GM18498 (cell line): ENCODE results near the gene BPHL.
"Not testable (repeated sequence)": the region's sequence is repeated elsewhere in the genome, so short reads cannot be mapped to it uniquely, and the experiment has no call there.

Experiments used
- ATAC-seq: cut with Tn5 transposase; IDR thresholded peaks from one replicate; pipeline ENCODE4 v1.9.1; 2021; ENCODE audit warnings: mild to moderate bottlenecking, moderate library complexity; ENCODE audit not compliant: unreplicated experiment

The BPHL gene

DNA sequence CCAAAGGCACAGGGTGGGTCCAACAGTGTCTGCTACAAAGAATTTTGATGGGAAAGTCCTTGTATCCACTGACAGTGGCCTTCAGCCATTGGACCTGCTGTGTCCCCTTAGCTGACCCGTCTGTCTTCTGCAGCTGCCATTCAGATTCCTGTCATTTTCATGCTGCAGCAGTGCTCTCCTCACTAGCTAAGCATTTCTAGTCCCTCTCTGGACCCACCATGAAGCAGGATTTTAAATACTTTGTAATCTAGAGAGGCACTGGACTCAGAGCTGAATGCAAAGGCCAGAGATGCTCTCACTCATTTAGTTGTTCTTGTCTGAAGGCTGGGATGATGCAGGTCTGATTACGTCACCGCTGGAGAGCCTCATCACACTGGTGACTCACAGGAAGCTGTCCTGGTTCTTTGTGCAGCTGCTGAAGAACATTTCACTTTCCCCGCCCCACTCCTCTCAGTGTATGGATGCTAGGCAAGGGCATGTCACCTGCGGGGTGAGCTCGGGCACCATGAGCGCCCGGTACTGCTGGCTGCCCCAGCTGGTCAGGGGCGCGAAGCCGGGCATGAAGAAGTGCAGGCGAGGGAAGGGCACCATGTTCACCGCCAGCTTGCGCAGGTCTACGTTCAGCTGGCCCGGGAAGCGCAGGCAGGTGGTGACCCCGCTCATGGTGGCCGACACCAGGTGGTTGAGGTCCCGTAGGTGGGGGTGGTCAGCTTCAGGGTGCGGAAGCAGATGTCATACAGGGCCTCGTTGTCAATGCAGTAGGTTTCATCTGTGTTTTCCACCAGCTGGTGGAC is 58.2 kb downstream of the BPHL start:
- no peak for ATAC-seq

DNA sequence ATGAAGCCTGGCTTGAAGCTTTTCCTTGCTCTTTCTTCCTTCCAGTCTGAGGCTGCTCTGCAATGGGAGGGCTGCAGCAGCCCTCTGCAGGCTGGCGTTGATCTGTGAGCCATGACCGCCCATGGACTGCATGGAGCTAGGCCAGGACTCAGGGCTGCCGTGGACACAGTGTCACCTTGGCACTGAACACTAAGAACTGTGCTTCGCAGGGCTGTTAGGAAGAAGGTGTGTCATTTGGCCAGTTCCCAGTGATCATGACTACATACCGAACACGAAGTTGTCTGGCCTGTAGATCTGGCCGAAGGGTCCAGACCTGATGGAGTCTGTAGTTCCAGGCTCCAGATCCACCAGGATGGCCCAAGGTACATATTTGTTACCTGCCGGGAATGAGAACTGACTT is 60.2 kb downstream of the BPHL start:
- ATAC-seq = not testable (repeated sequence)

DNA sequence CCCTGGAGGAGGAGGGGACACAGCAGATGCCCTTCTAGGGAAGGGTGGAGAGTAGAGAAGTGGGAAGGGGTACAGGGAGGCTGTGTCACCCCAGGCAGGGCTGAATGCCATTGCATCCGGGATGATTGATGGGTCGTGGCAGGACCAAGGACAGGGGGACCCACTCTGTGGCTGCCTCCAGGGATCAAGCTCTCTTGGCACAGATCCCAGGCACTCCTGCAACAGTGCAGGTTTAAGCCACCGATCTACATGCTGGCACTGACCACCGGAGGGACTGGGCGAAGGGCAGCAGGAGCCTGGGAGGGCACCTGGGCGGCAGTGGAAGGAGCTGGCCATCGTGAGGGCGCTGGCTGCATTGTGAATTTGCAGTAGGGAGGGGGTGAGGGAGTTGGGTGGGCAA is 61.4 kb downstream of the BPHL start:
- not testable (repeated sequence) for ATAC-seq

DNA sequence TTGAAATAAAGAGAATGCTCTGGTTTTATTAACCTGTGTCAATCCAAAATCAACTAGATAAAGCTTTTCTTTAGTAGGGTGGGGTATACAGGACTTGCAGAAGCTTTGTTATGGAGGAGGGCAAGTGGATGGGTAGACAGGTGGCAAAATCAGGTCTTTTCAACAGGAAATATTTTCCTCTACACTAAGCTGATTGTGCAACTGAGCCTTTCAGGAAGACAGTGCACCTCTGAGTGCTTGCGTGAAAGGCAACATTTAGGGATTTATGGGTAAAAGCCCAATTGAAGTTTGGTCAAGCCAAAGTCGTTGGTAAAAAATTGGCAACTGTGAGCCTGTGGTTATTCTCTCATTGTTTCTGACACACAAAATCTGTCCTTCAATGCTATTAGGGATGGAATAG is 62.6 kb downstream of the BPHL start:
- no peak for ATAC-seq

- no peak for ATAC-seq
These were observed 64.6 kb downstream of the BPHL start for GRCh38 chr6:3183066-3183465.

- no peak for ATAC-seq
These were observed 68.5 kb downstream of the BPHL start for GRCh38 chr6:3186974-3187382.

DNA sequence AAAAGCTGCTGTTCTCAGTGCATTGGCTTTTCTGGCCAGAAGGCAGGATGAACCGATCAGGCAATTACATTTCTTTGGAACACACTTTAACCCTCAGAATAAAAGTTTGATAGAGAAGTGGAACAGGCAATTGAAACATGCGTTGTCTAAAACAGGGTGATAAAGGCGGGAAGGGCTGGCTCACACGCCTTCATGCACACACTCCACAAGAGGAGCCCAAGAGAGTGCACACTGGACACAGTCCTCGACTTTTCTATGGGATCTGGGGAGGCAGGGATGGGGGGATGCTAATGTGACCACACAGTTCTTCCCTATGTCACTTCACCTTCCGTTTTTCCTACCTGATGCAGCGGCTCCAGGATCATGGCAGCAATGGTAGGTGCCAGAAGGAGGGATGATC is 69.8 kb downstream of the BPHL start:
- ATAC-seq = no peak

DNA sequence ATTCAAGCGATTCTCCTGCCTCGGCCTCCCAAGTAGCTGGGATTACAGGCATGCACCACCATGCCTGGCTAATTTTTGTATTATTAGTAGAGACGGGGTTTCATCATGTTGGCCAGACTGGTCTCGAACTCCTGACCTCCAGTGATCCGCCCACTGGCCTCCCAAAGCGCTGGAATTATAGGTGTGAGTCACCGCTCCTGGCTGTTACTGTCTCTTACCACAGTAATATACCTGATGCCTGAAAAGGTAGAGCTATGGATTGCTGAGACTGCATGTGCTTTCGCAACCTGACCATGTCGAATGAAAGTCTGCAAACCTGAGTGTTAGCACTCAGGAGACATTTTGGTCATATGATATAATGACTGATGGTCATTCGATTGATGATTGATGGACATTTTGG is 70.7 kb downstream of the BPHL start:
- ATAC-seq = not testable (repeated sequence)

- no peak for ATAC-seq
These were observed 71.5 kb downstream of the BPHL start for GRCh38 chr6:3190056-3190455.

DNA sequence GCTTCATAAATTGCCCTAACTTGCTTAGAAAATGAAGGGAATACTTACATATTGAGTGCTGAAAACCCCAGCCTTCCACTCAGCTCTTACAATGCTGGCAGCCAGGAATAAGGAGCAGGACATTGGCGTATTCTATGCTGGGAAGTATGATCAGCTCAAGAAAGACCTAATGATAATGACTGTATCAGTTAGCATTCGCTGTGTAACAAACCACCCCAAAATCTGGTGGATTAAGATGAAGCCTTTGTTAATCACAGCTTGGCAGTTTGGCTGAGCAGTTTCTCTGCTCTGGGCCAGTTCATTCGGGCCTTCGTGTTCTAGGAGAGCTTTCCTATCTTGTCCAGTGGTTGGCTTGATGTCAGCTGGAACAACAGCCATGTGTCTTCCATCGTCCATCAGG is 72.3 kb downstream of the BPHL start:
- no peak for ATAC-seq

GRCh38 chr6:3193102-3193849 is 74.8 kb downstream of the BPHL start:
- no peak for ATAC-seq

DNA sequence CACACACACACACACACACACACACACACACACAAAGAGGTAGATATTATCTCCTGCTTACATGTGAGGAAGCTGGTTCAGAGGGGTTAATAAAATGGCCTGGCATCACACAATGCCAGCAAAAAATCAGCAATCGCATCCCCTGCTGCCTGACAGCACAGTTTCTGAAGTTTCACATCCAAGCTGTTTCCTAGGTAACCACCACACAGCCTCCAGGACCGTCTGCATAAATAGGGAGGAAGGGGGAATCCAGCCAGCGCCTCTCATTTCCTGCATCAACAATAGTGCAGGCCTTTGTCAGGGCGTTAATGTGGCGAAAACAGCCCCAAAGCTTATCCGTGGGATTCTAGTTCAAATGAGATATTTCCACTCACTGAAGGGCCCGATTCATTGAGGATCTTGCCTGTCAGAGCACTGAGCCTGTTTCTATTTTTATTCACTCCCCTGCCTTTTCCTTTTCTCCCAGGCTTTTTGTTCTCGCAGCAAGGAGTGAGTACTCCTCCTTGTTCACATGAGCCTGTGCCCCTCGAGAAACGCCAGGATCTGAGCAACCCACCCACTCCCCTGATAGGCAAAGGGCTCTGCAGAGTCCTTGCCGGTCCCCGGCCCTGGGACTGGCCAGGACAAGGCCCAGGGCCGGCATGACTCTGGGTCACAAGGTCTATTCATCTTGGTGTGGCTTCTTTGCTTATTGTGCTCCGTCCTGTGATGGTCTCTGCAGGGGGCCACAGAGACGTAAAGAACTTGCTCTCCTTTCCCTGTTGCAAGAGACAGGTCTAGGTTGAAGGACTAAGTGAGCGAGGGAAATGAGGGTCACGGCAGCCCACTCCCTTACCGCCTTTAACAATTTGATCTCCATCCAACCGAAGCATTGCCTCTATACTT is 76.3 kb downstream of the BPHL start:
- ATAC-seq = no peak

DNA sequence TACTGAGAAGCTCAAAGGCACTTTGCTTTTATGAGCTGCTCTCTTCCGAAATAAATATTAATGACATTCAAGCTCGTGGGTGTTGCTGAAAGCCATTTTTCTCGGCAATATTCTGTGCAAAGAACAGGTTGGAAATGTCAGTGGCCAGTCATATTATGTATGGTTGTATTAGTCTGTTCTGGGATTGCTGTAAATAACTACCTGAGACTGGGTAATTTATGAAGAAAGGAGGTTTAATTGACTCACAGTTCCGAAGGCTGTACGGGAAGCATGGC is 76.8 kb downstream of the BPHL start:
- no peak for ATAC-seq

DNA sequence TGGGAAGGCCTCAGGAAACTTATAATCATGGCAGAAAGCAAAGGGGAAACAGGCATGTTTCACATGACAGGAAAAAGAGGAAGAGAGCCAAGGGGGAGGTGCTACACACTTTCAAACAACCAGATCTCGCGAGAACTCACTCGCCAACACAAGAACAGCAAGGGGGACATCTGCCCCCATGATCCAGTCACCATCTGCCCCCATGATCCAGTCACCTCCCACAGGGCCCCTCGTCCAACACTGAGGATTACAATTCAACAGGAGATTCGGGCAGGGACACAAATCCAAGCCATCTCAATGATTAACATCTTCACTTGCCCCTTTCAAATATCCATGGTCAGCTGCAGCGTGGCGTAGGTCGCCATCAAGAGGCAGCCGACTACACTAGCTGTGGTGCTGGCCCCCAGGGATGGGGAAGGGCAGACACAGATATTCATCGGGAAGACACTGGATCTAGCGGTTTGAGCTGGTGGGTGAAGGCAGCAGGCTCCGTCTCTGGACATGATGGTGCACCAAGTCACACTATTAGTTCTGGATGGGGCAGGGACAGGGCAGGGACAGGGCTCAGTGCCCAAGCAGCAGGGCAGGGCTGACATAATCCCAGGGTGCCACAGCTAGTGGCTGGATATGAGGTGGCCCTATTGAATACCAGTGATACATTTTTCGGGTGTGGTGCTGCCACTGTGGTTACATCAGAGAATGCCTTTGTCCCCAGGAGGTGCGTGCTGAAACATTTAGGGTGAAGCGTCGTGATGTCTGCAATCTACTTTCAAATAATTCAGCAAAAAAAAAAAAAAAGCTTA is 77.4 kb downstream of the BPHL start:
- ATAC-seq = no peak

GRCh38 chr6:3196770-3197169 is 78.3 kb downstream of the BPHL start:
- ATAC-seq = no peak

GRCh38 chr6:3197734-3198133 is 79.2 kb downstream of the BPHL start:
- not testable (repeated sequence) for ATAC-seq

DNA sequence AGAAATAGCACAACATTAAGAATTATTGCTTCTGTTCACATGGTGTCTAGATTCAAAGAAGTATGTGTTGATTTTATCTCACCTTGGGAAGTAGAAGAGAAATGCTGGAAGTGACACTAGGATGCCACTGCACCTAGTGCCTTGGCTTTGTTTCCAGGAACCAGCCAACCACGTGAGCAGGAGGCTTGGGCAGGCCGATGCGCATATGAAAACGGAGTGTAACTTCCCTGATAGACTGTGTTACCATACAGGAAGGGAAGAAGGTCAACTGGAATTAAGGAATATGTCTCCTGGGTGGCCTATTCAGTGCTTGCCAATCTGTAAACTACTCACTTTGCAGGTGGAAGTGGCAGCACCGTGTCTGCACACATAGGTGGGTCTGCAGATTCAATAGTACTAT is 80.9 kb downstream of the BPHL start:
- ATAC-seq = no peak

DNA sequence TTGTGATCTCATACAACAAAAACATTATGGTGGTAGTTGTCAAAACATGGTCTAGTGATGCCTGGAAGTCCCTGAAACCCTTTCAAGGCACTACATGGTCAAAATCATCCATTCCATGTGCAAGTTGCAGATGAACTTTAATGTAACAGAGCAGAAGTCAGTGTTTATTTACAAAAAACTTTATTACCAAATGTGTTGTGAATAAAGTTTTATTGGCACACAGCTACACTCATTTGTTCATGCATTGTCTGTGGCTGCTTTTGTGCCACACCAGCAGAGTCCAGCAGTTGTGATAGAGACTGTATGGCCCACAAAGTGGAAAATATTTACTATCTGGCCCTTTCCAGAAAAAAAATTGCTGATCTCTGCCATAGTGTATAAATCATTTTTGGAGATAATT is 82.2 kb downstream of the BPHL start:
- no peak for ATAC-seq

DNA sequence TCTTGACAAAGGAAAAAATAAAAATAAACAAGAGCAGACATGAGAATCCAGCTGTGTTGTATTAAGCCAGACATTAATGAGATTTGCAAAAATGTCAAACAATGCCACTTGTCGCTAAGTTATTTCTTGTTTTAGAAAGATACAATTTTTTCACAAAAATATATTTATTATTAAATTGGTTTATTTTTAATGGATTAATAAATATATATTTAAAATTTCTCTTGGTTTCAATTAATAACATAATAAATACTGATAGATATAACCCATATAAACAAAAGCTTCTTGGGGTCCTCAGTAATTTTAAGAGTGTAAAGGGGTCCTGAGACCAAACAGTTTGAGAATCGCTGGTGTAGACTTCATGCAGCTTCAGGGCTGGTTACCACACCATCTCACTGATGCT is 82.9 kb downstream of the BPHL start:
- ATAC-seq = no peak
